GM21619 (cell line): Measurements from ENCODE around the gene IGIP.

Experiments
- ATAC-seq: cut with Tn5 transposase; IDR thresholded peaks from one replicate; pipeline ENCODE4 v1.9.1; 2021; ENCODE audit not compliant: unreplicated experiment

The IGIP gene

GRCh38 chr5:140162275-140162674 lies 36.5 kb downstream of the IGIP start:
- ATAC-seq, result no peak

GRCh38 chr5:140162781-140163180 lies 37.0 kb downstream of the IGIP start:
- ATAC-seq, result no peak

- no peak for ATAC-seq
Measured at GRCh38 chr5:140165101-140165922, 39.6 kb downstream of the IGIP start.

GRCh38 chr5:140165923-140166270 lies 40.2 kb downstream of the IGIP start:
- no peak for ATAC-seq

- no peak for ATAC-seq
Measured at GRCh38 chr5:140166911-140167310, 41.2 kb downstream of the IGIP start.

GRCh38 chr5:140168371-140168770 lies 42.6 kb downstream of the IGIP start:
- no peak for ATAC-seq

GRCh38 chr5:140169410-140169809 lies 43.7 kb downstream of the IGIP start:
- no peak for ATAC-seq

GRCh38 chr5:140172483-140172882 lies 46.7 kb downstream of the IGIP start:
- no peak for ATAC-seq

GRCh38 chr5:140174014-140174413 lies 48.3 kb downstream of the IGIP start:
- ATAC-seq, result no peak

- ATAC-seq, result peak; percentile 89
Measured at GRCh38 chr5:140174465-140175366, 49.0 kb downstream of the IGIP start, which contains the start of gene CYSTM1. Gene CYSTM1, plus strand, starts transcription at chr5:140175188. Its CDS starts 19,278 bp downstream, at chr5:140194466.

GRCh38 chr5:140175367-140176030 lies 49.8 kb downstream of the IGIP start:
- ATAC-seq, result peak; percentile 45

GRCh38 chr5:140176031-140176387 lies 50.3 kb downstream of the IGIP start:
- no peak for ATAC-seq

GRCh38 chr5:140178086-140178410 lies 52.3 kb downstream of the IGIP start:
- no peak for ATAC-seq

- ATAC-seq, result no peak
Measured at GRCh38 chr5:140178482-140179116, 52.9 kb downstream of the IGIP start.
